ENCODE data around the gene SPOPL.

DNA sequence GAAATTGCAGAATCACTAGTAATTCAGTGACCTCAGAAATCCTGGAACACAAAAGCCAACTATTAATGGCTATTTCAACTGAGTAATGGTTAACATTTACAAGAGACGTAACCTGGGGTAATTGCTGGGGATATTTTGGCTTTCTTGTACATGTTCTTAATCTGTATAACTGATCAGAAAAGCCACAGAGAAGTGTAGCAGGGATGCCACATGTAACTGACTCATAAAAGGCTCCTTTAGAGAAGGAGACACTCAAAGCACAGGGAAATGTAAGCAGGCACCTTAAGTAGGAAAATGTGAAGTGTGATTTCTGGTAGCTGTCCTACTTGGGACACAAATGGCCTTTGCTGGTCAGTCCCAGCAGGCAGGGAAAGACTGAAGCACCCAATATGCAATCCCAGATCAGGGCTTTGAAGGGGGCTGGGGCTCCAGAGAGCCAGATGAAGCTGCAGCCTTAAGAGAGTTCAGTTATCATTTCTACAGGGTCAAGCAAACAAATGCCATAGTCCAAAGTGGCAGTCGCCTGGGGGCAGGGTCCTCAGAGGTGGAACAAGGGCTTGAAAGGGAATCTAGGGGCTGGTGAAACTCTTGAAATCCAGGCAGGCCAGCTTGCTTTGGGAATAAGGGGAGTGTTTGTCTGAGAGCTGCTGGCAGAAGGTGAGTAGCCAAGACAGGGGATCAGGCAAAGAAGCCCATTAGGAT is 7.2 kb upstream of the SPOPL start:
- TF ChIP-seq, protein P1, sequence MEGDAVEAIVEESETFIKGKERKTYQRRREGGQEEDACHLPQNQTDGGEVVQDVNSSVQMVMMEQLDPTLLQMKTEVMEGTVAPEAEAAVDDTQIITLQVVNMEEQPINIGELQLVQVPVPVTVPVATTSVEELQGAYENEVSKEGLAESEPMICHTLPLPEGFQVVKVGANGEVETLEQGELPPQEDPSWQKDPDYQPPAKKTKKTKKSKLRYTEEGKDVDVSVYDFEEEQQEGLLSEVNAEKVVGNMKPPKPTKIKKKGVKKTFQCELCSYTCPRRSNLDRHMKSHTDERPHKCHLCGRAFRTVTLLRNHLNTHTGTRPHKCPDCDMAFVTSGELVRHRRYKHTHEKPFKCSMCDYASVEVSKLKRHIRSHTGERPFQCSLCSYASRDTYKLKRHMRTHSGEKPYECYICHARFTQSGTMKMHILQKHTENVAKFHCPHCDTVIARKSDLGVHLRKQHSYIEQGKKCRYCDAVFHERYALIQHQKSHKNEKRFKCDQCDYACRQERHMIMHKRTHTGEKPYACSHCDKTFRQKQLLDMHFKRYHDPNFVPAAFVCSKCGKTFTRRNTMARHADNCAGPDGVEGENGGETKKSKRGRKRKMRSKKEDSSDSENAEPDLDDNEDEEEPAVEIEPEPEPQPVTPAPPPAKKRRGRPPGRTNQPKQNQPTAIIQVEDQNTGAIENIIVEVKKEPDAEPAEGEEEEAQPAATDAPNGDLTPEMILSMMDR (conservative IDR thresholded peaks at IDR 0.05 in 1 of 2, IDR thresholded peaks at IDR 0.05 in 1 of 2; ENCODE audit: low read depth in 1 of 2, low read length in 2 of 2), result no peak
- TF ChIP-seq EZH2 (IDR thresholded peaks at IDR 0.05; ENCODE audit: low read length, missing control alignments), result no peak

Data from fibroblast of lung (primary cell).